GM10266 (cell line): ENCODE data around the gene PRKCE.

Experiments
- DNase-seq: peaks from one replicate; pipeline ENCODE4 v3.0.0; 2012; ENCODE audit errors: extremely low spot score
- TF ChIP-seq, protein P1 (sequence below): IDR thresholded peaks from 2 replicates; pipeline ENCODE4 v1.5.1; 2012; ENCODE audit warnings: mild to moderate bottlenecking, low read depth; ENCODE audit not compliant: control insufficient read depth, insufficient read depth; ENCODE audit errors: missing control alignments

The PRKCE gene

DNA sequence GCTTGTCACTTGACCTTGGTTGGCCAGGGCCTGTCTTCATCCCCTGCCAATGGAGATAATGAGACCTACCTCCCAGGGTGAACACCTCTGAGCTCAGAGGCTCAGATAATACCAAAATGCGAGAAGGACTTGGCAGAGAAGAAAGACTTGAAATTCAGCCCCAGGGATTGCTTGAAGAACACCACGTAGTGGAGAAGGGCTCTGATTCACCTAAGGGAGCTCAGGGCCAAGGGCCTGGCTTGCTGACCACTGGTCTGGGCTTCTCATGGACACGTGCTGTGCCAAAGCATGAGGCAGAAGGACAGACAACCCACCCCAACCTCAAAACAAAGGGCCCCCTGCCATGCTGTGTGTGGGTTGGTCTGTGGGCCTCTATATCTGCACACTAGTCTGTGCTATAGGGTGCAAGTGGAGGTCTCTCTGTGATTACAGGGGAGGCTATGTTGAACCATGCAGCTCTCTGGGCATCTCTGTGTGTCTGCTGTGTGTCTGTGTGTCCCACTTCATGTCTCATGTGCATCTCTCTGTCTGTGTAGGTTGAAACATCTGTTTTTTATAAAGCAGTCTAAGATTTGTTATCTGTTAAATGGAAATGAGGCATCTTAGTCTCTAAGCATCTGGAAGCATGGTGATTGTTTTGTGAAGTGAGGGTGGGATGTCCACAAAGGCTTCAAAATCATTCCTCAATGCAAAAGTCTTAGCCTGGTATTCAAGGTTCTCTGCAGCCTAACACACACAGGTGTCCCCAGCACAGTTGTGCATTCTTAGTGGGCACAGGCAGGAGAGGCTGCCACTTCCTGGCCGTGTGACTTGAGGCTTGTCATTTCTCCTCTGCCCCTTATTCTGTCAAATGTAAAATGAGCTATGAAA is 584.8 kb downstream of the PRKCE start:
- TF ChIP-seq, protein P1, sequence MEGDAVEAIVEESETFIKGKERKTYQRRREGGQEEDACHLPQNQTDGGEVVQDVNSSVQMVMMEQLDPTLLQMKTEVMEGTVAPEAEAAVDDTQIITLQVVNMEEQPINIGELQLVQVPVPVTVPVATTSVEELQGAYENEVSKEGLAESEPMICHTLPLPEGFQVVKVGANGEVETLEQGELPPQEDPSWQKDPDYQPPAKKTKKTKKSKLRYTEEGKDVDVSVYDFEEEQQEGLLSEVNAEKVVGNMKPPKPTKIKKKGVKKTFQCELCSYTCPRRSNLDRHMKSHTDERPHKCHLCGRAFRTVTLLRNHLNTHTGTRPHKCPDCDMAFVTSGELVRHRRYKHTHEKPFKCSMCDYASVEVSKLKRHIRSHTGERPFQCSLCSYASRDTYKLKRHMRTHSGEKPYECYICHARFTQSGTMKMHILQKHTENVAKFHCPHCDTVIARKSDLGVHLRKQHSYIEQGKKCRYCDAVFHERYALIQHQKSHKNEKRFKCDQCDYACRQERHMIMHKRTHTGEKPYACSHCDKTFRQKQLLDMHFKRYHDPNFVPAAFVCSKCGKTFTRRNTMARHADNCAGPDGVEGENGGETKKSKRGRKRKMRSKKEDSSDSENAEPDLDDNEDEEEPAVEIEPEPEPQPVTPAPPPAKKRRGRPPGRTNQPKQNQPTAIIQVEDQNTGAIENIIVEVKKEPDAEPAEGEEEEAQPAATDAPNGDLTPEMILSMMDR, result no peak
- DNase-seq, result no peak

DNA sequence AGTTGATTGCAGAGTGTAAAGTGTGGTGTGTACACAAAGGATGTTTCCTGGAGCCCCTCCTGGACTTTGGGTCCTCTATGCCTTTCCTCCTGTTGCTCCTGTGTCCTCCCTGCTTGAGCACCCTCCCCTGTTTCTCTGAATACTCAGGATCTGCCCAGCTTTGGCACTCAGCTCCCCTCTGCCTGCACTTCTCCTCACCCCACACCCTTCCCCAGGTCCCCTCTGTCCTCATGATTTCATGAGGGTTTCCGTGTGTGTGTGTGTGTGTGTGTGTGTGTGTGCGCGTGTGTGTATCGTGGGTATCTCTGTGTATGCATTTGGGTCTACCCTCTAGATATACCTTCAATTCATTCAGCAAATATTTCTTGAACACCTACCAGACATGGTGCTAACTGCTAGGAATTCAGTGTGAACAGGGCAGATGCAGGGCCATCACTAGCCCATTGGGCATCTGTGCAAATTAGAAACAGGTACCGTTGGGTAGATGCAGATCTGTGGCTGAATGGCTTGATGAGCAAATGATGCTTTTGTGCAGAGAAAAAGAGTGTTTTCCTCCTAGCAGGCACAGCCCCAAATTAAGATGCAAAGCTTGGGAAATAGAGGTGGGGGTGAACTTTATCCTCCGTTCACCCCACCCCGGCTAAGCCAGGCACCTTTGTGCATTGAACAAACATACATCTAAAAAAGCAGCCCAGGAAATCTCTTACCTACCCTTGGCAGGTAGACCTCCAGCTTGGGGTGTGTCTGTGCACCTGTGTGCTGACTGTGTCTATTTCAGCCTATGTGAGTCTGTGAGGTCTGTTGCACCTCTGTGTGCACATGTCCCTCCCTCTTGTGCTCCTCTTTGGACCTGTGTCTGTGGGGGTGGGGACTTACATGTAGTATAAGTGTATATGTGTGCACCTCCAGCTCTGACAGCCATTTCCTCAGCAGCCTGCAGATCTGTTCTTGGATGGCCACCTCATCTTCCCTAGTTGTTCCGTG is 585.7 kb downstream of the PRKCE start:
- DNase-seq, result no peak
- TF ChIP-seq, protein P1, result no peak
